GM12891 (cell line): ENCODE measurements around the gene IGSF10.

Source experiments
- PAX5 ChIP-seq: IDR thresholded peaks from 2 replicates; pipeline ENCODE4 v1.6.1; 2011; ENCODE audit warnings: low read length, moderate library complexity, mild to moderate bottlenecking; ENCODE audit not compliant: insufficient read depth, severe bottlenecking
- POLR2A ChIP-seq: IDR thresholded peaks from 2 replicates; pipeline ENCODE4 v1.6.1; 2011; ENCODE audit warnings: low read depth, low read length, control low read depth
- POLR2AphosphoS5 ChIP-seq: IDR thresholded peaks from 2 replicates; pipeline ENCODE4 v1.6.1; 2011; ENCODE audit warnings: low read depth, low read length, control low read depth
- POU2F2 ChIP-seq: IDR thresholded peaks from 2 replicates; pipeline ENCODE4 v1.6.1; 2011; ENCODE audit warnings: low read depth, mild to moderate bottlenecking, control low read depth, low read length, moderate library complexity
- SPI1 ChIP-seq: IDR thresholded peaks from 2 replicates; pipeline ENCODE4 v1.6.1; 2011; ENCODE audit warnings: low read depth, low read length, control low read depth
- TAF1 ChIP-seq: IDR thresholded peaks from 2 replicates; pipeline ENCODE4 v1.6.1; 2011; ENCODE audit warnings: low read depth, low read length, control low read depth

GRCh38 chr3:151452368-151452767, 8.5 kb downstream of the IGSF10 start:
- TF ChIP-seq POLR2A (no peak), POLR2AphosphoS5 (no peak), TAF1 (no peak), SPI1 (no peak), POU2F2 (no peak), PAX5 (no peak)
